AG09319 (cell line): Measurements from ENCODE around the gene TMEM161B.

Experiments used
- DNase-seq: peaks from one replicate; pipeline ENCODE4 v3.0.0-alpha.2; 2010; ENCODE audit warnings: low read depth; ENCODE audit errors: extremely low read depth
- TF ChIP-seq, protein P1 (sequence below): IDR thresholded peaks from 2 replicates; pipeline ENCODE4 v1.5.1; 2011; ENCODE audit warnings: low read depth, mild to moderate bottlenecking, inconsistent platforms, low read length, moderate library complexity

The TMEM161B gene

DNA sequence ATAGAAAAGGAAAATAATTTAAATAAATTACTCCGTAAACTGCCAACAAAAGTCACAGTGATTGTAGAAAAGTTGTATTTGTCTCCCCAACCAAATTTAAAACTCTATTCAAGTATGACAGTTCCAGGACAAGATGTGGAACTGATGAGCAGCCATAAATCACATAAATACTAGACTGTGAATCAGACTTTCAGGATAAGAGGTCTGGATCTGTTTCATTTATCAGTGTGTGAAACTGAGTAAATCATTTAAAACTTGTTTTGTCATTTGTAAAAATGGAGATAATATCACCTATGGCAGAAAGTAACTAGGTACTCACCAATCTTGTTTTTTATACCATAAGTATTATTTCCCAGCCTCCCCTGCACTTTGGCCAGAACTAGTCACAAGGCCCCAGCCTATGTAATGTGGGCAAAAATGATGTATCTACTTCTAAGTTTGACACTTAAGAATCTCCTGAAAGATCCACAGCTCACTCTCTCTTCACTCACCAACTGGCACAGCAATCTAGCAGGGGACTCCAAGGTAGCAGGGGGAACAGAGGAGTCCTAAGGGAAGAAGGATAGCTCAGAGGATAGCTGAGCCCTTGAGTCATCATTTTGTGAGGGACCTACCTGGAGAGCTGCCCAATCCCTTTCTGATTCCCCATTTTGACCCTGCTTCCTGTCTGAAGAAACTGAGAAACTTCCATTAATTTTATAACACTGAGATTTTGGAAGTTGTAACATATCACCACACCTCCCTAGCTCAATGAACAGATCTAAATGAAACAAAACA, 31.6 kb downstream of the TMEM161B start:
- TF ChIP-seq, protein P1, sequence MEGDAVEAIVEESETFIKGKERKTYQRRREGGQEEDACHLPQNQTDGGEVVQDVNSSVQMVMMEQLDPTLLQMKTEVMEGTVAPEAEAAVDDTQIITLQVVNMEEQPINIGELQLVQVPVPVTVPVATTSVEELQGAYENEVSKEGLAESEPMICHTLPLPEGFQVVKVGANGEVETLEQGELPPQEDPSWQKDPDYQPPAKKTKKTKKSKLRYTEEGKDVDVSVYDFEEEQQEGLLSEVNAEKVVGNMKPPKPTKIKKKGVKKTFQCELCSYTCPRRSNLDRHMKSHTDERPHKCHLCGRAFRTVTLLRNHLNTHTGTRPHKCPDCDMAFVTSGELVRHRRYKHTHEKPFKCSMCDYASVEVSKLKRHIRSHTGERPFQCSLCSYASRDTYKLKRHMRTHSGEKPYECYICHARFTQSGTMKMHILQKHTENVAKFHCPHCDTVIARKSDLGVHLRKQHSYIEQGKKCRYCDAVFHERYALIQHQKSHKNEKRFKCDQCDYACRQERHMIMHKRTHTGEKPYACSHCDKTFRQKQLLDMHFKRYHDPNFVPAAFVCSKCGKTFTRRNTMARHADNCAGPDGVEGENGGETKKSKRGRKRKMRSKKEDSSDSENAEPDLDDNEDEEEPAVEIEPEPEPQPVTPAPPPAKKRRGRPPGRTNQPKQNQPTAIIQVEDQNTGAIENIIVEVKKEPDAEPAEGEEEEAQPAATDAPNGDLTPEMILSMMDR, result no peak
- DNase-seq, result no peak

DNA sequence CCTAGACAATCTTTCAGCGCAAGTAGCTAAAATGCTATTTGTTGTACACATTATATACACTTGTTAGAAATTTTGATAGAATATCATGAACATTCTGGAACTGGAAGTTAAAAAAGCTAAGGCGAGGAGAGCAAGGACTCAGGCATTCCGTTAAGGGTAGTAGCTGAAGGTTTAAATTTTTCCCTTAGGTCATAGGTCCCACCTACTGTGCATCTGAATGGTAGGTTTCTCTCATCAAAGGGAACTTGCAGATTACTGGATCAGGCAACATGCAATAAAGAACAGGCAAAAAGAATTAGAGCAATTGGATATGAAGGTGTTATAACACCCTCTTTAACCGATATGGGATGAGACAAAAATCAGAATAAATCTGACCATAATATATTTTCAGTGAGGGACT, 32.8 kb downstream of the TMEM161B start:
- TF ChIP-seq, protein P1, result no peak

DNA sequence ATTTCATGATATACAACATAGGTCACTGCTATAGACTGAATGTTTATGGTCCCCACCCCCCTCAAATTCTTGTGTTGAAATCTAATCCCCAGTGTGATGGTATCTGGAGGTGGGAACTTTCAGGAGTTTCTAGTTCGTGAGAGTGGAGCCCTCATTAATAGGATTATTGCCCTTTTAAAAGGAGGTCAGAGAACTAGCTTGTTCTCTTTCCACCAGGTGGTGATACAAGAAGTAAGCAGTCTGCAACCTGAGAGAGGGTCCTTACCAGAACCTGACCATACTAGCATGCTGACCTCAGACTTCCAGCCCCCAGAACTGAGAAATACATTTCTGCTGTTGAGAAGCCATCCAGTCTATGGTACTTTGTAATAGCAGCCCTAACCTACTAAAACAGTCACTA, 33.3 kb downstream of the TMEM161B start:
- TF ChIP-seq, protein P1, result no peak
- DNase-seq, result no peak

More for the DNA sequence above, 32.8 kb downstream of the TMEM161B start:
- no peak for DNase-seq

DNA sequence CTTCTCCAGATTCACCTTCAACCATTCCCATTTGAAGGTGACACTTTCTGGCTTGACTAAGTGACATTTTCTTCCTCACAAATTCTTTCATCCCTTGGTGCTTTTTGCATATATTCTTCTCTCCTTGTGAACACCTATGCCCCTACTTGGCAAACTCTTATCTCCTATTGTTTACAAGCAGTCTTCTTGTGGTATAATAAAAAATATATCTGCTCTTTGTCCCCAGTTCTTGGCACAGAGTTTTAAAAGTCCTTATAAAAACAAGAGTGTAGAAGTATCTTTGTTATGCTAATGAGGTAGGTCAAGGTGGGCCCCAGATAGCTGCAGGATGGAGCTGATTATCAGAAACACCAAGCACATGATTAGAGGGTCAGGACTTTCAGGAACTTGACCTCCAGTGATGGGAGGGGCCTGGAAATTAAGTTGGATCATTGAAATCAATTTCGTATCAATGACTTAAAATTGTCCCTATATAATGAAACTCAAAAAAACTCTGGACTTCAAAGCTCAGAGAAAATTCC, 38.0 kb downstream of the TMEM161B start:
- DNase-seq, result no peak
- TF ChIP-seq, protein P1, result no peak

DNA sequence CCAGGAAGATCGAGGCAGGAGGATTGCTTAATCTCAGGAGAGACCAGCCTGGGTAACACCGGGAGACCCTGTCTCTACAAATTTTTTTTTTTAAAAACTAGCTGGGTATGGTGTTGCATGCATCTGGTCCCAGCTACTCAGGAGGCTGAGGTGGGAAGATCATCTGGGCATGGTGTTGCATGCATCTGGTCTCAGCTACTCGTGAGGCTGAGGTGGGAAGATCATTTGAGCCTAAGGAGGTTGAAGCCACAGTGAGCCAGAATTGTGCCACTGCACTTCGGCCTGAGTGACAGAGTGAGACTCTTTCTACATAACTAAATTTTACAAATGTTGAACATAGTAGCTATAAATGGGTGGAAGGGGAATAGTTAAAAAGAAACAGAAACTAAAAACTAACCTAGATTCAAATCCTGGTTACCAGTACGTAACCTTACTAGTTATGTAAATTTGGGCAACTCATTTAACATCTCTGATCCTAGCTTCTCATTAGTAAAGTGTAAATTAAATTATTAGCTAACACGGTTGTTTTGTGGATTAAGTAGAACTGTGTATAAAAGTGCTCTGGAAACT, 41.7 kb downstream of the TMEM161B start:
- DNase-seq, result no peak
- TF ChIP-seq, protein P1, result no peak

DNA sequence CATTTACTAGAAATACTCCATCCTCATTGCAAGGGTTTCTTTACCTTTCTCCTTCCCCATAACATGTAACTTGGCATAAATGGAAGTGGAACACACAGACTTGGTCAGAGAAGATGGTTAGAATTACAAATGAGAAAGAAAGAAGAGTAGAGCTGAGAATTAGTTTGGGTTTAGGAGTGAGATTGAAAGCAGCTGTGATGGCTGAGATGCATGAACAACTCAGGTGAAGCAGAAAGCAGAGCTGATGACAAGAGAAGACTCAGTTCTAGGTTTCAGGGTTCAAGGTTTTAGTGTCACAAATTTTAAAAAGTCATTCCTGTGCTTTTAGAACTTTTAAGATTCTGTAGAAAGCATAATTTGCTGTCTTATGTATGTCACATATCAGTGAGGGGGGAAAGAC, 54.0 kb downstream of the TMEM161B start:
- TF ChIP-seq, protein P1, result no peak
- DNase-seq, result no peak

DNA sequence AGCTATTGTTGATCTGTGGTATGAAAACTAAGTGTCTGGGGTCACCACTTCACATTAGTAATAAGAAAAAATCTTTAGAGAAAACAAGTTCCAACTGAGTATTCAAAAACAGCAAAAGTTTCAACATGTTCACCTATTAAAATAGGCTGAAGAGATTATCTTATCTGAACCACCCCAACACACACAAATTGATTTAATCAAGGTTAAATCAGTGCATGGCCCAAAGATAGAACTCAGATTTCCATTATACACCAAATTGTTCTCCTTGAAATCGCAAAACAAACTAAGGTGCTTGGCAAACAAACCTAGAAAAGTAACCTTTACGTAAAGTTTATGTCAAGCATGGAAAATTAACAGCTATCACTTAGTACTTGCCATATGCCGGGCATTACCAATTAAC, 61.1 kb downstream of the TMEM161B start:
- TF ChIP-seq, protein P1, result no peak
- DNase-seq, result no peak
